AG04450 (cell line): Measurements from ENCODE around the gene MRGPRE. TPM values are rescaled to one million over a fixed set of nuclear protein-coding genes. Genes with fewer than 3 reads are reported as not detected.

Source experiments
- CTCF ChIA-PET: fragments of 300-600, 350-600 bp; formaldehyde crosslinking; extraction: SDS; loops from one replicate; lab custom pipeline; 2022; ENCODE audit warnings: antibody characterized with exemption, inconsistent platforms; lab: Charles Lee
- POLR2A ChIA-PET: fragments of 350-600 bp; formaldehyde crosslinking; extraction: SDS; loops from one replicate; lab custom pipeline; 2021; ENCODE audit warnings: antibody characterized with exemption, inconsistent platforms; lab: Yijun Ruan, JAX
- DNase-seq: peaks from one replicate; pipeline ENCODE4 v3.0.0-alpha.2; 2011; ENCODE audit warnings: low read depth, low spot score
- H3K27ac ChIP-seq: one replicate; pipeline ENCODE4 v1.5.1; 2012; ENCODE audit warnings: low read depth, low read length, control low read depth
- H3K27me3 ChIP-seq: one replicate; pipeline ENCODE4 v1.6.0; 2012; ENCODE audit warnings: low read length; ENCODE audit not compliant: control insufficient read depth, insufficient read depth
- H3K4me3 ChIP-seq: 2 replicates; pipeline ENCODE4 v1.5.1; 2011; ENCODE audit warnings: mild to moderate bottlenecking, low read depth, low read length, control low read depth
- H3K9me3 ChIP-seq: 2 replicates; pipeline ENCODE4 v1.5.1; 2012; ENCODE audit warnings: low read length; ENCODE audit not compliant: control insufficient read depth, insufficient read depth
- polyA plus RNA-seq: library from polyadenylated mRNA; depleted of rRNA; stranded (reverse); fragments of >200 nt; gene quantifications from 2 replicates; pipeline ENCODE4 v1.2.3, GENCODE V29; 2011
- TF ChIP-seq, protein P1 (sequence below): IDR thresholded peaks from 2 replicates; pipeline ENCODE4 v1.5.1; 2011; ENCODE audit warnings: low read depth, low read length, control low read depth, inconsistent platforms

The MRGPRE gene
- polyA plus RNA-seq, 1 experiment: not detected

DNA sequence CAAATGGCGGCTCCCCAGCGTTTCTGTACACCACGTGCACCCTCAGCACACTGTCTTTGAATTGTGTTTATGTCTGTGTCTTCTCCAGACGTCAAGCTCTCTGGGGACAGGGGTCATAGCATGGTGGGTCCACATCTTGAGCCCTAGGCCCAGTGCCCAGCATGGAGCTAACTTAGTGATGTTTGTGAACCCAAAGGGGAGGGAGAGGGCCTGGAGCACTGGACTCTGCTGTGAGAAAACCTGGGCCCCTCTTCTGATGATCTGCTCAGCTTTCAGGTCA lies 17.9 kb downstream of the MRGPRE start:
- H3K27ac ChIP-seq: no peak overlapping the region
- CTCF ChIA-PET: no interaction called here
- peaks cover 32% of the 10 kb centered on the region for H3K27me3 ChIP-seq
- POLR2A ChIA-PET: no interaction called here
- no peak for DNase-seq
- H3K9me3 ChIP-seq: peaks cover 4% of the 10 kb centered on the region
- H3K4me3 ChIP-seq: no peak overlapping the region
- TF ChIP-seq, protein P1, sequence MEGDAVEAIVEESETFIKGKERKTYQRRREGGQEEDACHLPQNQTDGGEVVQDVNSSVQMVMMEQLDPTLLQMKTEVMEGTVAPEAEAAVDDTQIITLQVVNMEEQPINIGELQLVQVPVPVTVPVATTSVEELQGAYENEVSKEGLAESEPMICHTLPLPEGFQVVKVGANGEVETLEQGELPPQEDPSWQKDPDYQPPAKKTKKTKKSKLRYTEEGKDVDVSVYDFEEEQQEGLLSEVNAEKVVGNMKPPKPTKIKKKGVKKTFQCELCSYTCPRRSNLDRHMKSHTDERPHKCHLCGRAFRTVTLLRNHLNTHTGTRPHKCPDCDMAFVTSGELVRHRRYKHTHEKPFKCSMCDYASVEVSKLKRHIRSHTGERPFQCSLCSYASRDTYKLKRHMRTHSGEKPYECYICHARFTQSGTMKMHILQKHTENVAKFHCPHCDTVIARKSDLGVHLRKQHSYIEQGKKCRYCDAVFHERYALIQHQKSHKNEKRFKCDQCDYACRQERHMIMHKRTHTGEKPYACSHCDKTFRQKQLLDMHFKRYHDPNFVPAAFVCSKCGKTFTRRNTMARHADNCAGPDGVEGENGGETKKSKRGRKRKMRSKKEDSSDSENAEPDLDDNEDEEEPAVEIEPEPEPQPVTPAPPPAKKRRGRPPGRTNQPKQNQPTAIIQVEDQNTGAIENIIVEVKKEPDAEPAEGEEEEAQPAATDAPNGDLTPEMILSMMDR: no peak

DNA sequence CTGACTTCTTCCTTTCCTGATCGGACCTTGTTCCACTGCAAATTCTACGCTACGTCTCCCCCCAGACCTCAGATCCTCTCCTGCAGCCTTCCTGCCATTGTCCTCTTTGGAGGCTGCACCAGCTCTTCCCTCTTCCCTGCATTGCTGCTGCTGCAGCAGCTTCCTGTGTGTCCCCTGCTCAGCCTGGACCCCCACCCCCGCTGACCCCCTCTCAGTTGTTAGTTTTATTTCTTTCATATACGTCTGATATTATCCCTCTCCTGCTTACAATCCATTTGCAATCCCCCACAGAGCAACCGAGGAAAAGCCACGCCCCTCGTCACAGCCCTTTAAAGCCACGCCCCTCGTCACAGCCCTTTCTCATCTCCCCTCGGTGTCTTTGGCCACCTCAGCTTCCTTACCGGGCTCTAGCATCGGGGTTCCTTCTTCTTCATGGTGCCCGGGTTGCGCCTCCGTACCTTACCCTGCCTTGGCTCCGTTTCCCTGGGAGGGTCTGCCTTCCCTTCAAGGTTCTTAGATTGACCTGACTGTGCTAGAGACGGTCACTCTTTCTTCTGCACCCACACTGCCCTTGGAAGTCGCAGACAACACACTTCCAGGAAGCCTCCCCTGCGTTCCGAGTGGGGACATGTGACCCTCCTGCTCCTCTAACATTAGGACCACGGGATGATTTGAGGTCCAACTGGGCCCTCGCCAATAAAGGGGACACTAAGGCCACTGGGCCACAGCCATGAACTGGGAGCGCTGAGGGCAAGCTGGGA lies 18.4 kb downstream of the MRGPRE start:
- no peak overlapping the region for H3K27ac ChIP-seq
- no peak overlapping the region for H3K4me3 ChIP-seq
- TF ChIP-seq, protein P1: no peak
- ChIA-PET CTCF (no interaction called here), POLR2A (no interaction called here)
- peaks cover 28% of the 10 kb centered on the region for H3K27me3 ChIP-seq
- DNase-seq: no peak
- peaks cover 4% of the 10 kb centered on the region for H3K9me3 ChIP-seq

DNA sequence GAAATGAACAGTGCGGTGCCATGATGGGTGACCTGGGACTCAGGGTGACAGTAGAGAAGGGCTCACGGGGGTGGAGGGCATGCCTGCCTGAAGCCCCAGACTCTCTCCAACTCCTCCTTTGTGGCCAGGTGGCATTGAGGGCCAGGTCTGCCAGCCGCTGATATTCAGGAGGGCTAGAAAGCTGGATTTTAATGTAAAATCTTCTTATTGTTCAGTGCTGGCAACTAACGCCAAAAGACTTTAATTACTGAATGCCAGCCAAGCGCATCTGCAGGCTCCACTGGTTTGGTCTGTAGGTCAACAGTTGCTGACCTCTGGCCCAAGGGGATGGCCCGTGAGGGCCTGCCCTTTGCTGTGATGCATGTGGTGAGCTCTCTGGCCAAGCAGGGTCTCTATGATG lies 23.9 kb downstream of the MRGPRE start:
- ChIA-PET CTCF (no interaction called here), POLR2A (no interaction called here)
- no peak for DNase-seq
- H3K27ac ChIP-seq: no peak overlapping the region
- H3K9me3 ChIP-seq: peaks cover 4% of the 10 kb centered on the region
- TF ChIP-seq, protein P1: no peak
- H3K4me3 ChIP-seq: no peak overlapping the region
- H3K27me3 ChIP-seq: peaks cover 37% of the 10 kb centered on the region

DNA sequence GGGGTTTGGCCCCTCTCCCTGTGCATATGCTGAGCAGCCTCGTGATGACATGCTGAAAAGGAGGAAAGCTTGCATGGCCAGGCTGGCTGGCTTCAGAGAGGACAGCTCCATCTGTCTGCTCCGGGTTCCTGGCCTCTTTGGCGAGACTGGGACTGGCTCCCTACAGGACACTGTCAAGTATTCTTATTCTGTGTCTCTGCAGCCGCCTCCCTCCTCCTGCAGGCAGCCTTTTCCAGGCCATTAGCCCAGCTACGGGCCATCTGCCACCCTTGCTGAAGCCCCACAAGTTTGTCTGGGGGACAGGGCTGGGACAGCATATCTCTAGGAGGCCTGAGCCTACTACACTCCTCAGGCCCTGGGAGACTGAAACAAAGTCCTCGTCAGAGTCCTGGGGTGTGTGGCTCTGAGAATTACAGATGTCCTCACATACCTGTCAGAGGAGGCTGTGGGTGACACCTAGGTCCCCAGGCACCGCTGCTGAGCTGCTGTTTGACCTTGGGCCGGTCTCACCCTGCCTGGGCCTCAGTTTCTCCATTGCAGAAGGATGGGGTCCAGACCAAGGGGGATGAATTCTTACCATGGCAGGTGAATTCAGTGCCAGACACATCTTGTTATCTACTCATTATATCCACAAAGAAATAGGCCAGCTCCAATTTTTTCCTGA lies 24.6 kb downstream of the MRGPRE start:
- H3K27ac ChIP-seq: no peak overlapping the region
- peaks cover 4% of the 10 kb centered on the region for H3K9me3 ChIP-seq
- ChIA-PET CTCF (no interaction called here), POLR2A (no interaction called here)
- peaks cover 44% of the 10 kb centered on the region for H3K27me3 ChIP-seq
- H3K4me3 ChIP-seq: no peak overlapping the region
- DNase-seq: no peak
- TF ChIP-seq, protein P1: no peak

DNA sequence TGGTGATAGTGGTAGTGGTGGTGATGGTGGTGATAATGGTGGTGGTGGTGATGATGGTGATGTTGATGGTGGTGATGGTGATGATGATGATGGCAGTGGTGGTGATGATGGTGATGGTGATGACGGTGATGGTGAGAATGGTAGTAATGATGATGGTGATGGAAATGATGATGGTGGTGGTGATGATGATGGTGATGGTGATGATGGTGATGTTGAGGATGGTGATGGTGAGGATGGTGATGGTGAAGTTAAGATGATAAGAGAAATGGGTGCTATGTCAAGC lies 25.4 kb downstream of the MRGPRE start:
- no peak overlapping the region for H3K4me3 ChIP-seq
- peaks cover 52% of the 10 kb centered on the region for H3K27me3 ChIP-seq
- ChIA-PET CTCF (no interaction called here), POLR2A (no interaction called here)
- peaks cover 4% of the 10 kb centered on the region for H3K9me3 ChIP-seq
- TF ChIP-seq, protein P1: no peak
- DNase-seq: no peak
- H3K27ac ChIP-seq: no peak overlapping the region
